ENCODE results near the gene DAGLA.

GRCh38 chr11:61679893-61680621 lies at the start of gene DAGLA:
- peak in 1 of 2 donors; percentile 13 for TF ChIP-seq POLR2A (IDR thresholded peaks at IDR 0.05)
- TF ChIP-seq CTCF (IDR thresholded peaks at IDR 0.05): peak in 3 of 4 experiments; percentile 97 to 99 (median 99)
- no peak for TF ChIP-seq EP300 (IDR thresholded peaks at IDR 0.05)
- no peak for TF ChIP-seq POLR2AphosphoS5 (IDR thresholded peaks at IDR 0.05)

Data from gastroesophageal sphincter (tissue), 3 donors.